ENCODE measurements around the gene NKRF. TPM values are rescaled to one million over a fixed set of nuclear protein-coding genes. Genes with fewer than 3 reads are reported as not detected.

NKRF gene
- total and polyA plus RNA-seq, 2 of the 8 experiments (the other 6 are each of a cell fraction or from before 2014, with no cell fraction given), result 3.8 to 11.4 TPM

DNA sequence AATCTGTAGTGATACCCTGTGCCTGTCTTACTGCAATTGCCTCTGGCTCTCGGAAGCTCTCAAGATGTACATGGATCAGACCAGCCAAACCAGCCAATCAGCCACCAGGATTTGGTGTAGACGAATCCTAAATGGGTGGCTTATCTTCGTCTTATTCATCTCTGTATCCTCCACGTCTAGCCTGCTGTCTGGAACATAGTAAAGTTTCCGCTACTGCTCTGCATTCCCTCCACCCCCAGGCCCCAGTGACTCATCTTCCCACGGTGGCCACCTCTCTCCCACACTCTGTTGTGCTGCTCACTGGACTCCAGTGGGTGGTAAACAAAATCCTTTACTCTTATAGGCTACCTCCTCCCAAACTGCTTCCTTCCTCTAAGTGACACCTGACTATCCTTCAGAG is 48.9 kb upstream of the NKRF start:
- no peak overlapping the region for H3K4me3 ChIP-seq (ENCODE audit: extremely low read depth in 1 of 4, insufficient read depth in 2 of 4, low read depth in 3 of 4, low read length in 4 of 4)
- no peaks in the 10 kb centered on the region for H3K9me3 ChIP-seq (ENCODE audit: insufficient read depth in 2 of 2, low read depth in 1 of 2, low read length in 1 of 2)
- no peak overlapping the region for H3K4ac ChIP-seq (replicated peaks; ENCODE audit: insufficient read length, low read depth, low read length)
- H3K27ac ChIP-seq (ENCODE audit: low read depth, low read length), result no peak overlapping the region
- H4K5ac ChIP-seq (ENCODE audit: insufficient read length, low read depth, low read length), result no peak overlapping the region
- no peak for FAIRE-seq
- H2AK5ac ChIP-seq (ENCODE audit: low read depth, low read length), result no peak overlapping the region
- no peak overlapping the region for H2BK15ac ChIP-seq (ENCODE audit: low read length)
- no peak overlapping the region for H2AFZ ChIP-seq (ENCODE audit: low read length)
- no peaks in the 10 kb centered on the region; a peak in 1 of 8 replicates for H3K36me3 ChIP-seq (ENCODE audit: control insufficient read depth in 2 of 4, insufficient read depth in 4 of 4, low read length in 3 of 4)
- ChIA-PET CTCF (ENCODE audit: partially characterized antibody) (interaction anchor here (1.8 to 2.8 kb wide), 3 partner anchors 73 to 99 kb away, joined by 7 to 26 read pairs (median 8); no protein-coding TSS in a partner anchor), POLR2A (ENCODE audit: partially characterized antibody) (no interaction called here)
- no peak overlapping the region for H2BK120ac ChIP-seq (replicated peaks; ENCODE audit: low read depth, low read length)
- no peak overlapping the region for H3K56ac ChIP-seq (replicated peaks; ENCODE audit: insufficient read length, low read depth, low read length)
- H2BK20ac ChIP-seq (ENCODE audit: low read length), result no peak overlapping the region
- no peaks in the 10 kb centered on the region for H4K20me1 ChIP-seq (replicated peaks in 1 of 2; ENCODE audit: control insufficient read depth in 1 of 2, insufficient read depth in 2 of 2, low read length in 2 of 2)
- H3K79me2 ChIP-seq (ENCODE audit: control insufficient read depth in 1 of 2, insufficient read depth in 2 of 2, low read length in 2 of 2), result no peaks in the 10 kb centered on the region
- H3K18ac ChIP-seq (ENCODE audit: extremely low read depth, low read length), result no peak overlapping the region
- no peak overlapping the region for H3K4me2 ChIP-seq (ENCODE audit: insufficient read depth in 1 of 2, low read depth in 2 of 2, low read length in 2 of 2)
- H3K23ac ChIP-seq (ENCODE audit: insufficient read length), result no peak overlapping the region
- H2BK12ac ChIP-seq (ENCODE audit: low read depth, low read length), result no peak overlapping the region
- H3K27me3 ChIP-seq (replicated peaks in 1 of 4; ENCODE audit: control insufficient read depth in 3 of 4, extremely low read depth in 1 of 4, insufficient read depth in 3 of 4, low read length in 3 of 4), result no peaks in the 10 kb centered on the region
- DNase-seq (ENCODE audit: low read depth in 1 of 2, low spot score in 2 of 2), result no peak
- H3K14ac ChIP-seq (ENCODE audit: insufficient read length), result no peak overlapping the region
- H3K23me2 ChIP-seq (ENCODE audit: low read depth, low read length), result no peaks in the 10 kb centered on the region
- 80% methylated on average over 5 of the region's 6 CpGs; no CpG with 5 or more reads in 1 of the 2 experiments for WGBS, 2 experiments (ENCODE audit: extremely low coverage in 1 of 2, insufficient coverage in 1 of 2, insufficient read length in 1 of 2, insufficient replicate concordance in 2 of 2, low coverage in 1 of 2, low lambda C conversion rate in 2 of 2, missing lambda C conversion rate in 1 of 2)
- H4K8ac ChIP-seq (ENCODE audit: extremely low read depth, insufficient read depth, low read length), result no peak overlapping the region
- H3K79me1 ChIP-seq (ENCODE audit: low read depth, low read length), result no peaks in the 10 kb centered on the region
- no peak overlapping the region for H2BK5ac ChIP-seq (ENCODE audit: low read depth, low read length)
- TF ChIP-seq EP300 (IDR thresholded peaks at IDR 0.05; ENCODE audit: borderline replicate concordance in 1 of 2, low read depth in 2 of 2, low read length in 2 of 2) (no peak), SIN3A (conservative IDR thresholded peaks at IDR 0.05 in 1 of 2, IDR thresholded peaks at IDR 0.05 in 1 of 2; ENCODE audit: low read depth in 1 of 2, low read length in 2 of 2) (no peak), YY1 (IDR thresholded peaks at IDR 0.05; ENCODE audit: low read depth, low read length) (no peak)
- no peaks in the 10 kb centered on the region; a peak in 1 of 7 replicates for H3K4me1 ChIP-seq (replicated peaks in 1 of 4; ENCODE audit: control insufficient read depth in 3 of 4, insufficient read depth in 4 of 4, low read length in 3 of 4)
- H4K91ac ChIP-seq (replicated peaks; ENCODE audit: insufficient read length, low read length), result no peak overlapping the region
- no peak overlapping the region for H3K9ac ChIP-seq (replicated peaks in 1 of 4; ENCODE audit: extremely low read depth in 1 of 4, low read depth in 3 of 4, low read length in 3 of 4)

All from H1 (cell line).